ENCODE measurements around the gene AKR1C1. TPM values are rescaled to one million over a fixed set of nuclear protein-coding genes. Genes with fewer than 3 reads are reported as not detected.
"Not testable (repeated sequence)": the region's sequence is repeated elsewhere in the genome, so short reads cannot be mapped to it uniquely, and the experiment has no call there.

The AKR1C1 gene
- total RNA-seq, 1 donor from 2014 or later = 5.5 TPM

- no peak for DNase-seq (ENCODE audit: low read depth)
Observed at GRCh38 chr10:5018134-5018533, 54.9 kb downstream of the AKR1C1 start.

- peak; percentile 77 for DNase-seq (ENCODE audit: low read depth)
Observed at GRCh38 chr10:5018671-5019277, 55.6 kb downstream of the AKR1C1 start.

GRCh38 chr10:5019770-5020612 is 56.8 kb downstream of the AKR1C1 start:
- DNase-seq (ENCODE audit: low read depth) = not testable (repeated sequence)

GRCh38 chr10:5021624-5022290 is 58.5 kb downstream of the AKR1C1 start:
- not testable (repeated sequence) for DNase-seq (ENCODE audit: low read depth)

- no peak for DNase-seq (ENCODE audit: low read depth)
Observed at GRCh38 chr10:5023177-5023805, 60.1 kb downstream of the AKR1C1 start.

GRCh38 chr10:5025461-5025881 is 62.3 kb downstream of the AKR1C1 start:
- not testable (repeated sequence) for DNase-seq (ENCODE audit: low read depth)

- DNase-seq (ENCODE audit: low read depth) = no peak
Observed at GRCh38 chr10:5030989-5031388, 67.8 kb downstream of the AKR1C1 start.

GRCh38 chr10:5031588-5031987 is 68.4 kb downstream of the AKR1C1 start:
- not testable (repeated sequence) for DNase-seq (ENCODE audit: low read depth)

- not testable (repeated sequence) for DNase-seq (ENCODE audit: low read depth)
Observed at GRCh38 chr10:5032444-5032843, 69.2 kb downstream of the AKR1C1 start.

Other genes with a start within 250 kb of the AKR1C1 start
- gene AKR1E2, start 137.2 kb upstream of the AKR1C1 start, total RNA-seq = 5.4 and 6.0 TPM in 2 replicates
- 1.9 and 6.5 TPM in 2 replicates for gene AKR1C2, start 40.4 kb downstream of the AKR1C1 start, total RNA-seq
- gene AKR1C3, start 131.0 kb downstream of the AKR1C1 start, total RNA-seq = 69.8 and 71.9 TPM in 2 replicates
- 0.05 TPM in 1 of 2 replicates, not detected in the other for gene AKR1C8, start 221.7 kb downstream of the AKR1C1 start, total RNA-seq
- not detected in 2 replicates for gene AKR1C4, start 233.4 kb downstream of the AKR1C1 start, total RNA-seq

Data from renal cortical epithelial cell (primary cell).